ENCODE measurements around the gene BRICD5.

Gene BRICD5

DNA sequence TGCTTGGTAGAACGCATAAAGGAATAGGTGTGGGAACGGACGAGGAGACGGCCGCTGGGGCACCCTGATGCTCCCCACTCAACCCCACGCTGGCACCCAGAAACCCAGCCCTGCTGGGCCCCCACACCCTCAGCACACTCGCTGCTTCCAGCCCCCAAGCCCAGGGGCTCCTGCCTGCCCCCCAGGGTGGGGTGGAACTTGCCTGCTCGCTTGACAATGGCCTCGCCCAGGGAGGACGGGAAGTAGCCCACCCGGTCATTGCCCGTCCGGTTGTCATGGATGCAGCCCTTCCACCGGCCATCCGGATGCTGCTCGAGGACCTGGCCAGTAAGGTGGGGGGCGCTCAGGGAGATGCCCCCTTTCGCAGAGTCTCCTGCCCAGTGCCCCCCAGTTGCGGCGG is 24.2 kb downstream of the BRICD5 start:
- peaks cover 2% of the 10 kb centered on the region for H3K36me3 Mint-ChIP-seq (ENCODE audit: insufficient read depth)
- H3K9me3 Mint-ChIP-seq: no peaks in the 10 kb centered on the region
- H3K4me1 Mint-ChIP-seq: peaks cover 9% of the 10 kb centered on the region
- no peak overlapping the region for H3K27ac Mint-ChIP-seq (ENCODE audit: low read depth)
- no peak overlapping the region for H3K4me3 Mint-ChIP-seq
- DNase-seq (ENCODE audit: low spot score in 2 of 2) (no peak), ATAC-seq (replicated peaks; ENCODE audit: extremely low read depth, poor library complexity, severe bottlenecking) (no peak)
- H3K27me3 Mint-ChIP-seq: no peaks in the 10 kb centered on the region

DNA sequence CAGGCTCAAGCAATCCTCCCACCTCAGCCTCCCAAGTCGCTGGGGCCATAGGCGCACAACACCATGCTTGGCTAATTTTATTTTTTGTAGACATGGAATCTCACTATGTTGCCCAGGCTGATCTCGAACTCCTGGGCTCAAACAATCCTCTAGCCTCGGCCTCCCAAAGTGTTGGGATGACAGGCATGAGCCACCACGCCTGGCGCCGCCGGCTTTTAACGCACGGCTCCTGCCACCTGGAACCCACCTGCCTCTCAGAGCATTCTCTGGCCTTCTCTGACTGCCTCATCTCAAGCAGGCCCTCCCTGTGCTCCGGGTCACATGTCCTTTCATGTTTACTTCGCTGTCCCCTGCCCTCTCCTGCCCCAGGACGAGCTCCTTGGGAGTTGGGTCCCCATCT is 24.6 kb downstream of the BRICD5 start:
- Mint-ChIP-seq H3K9me3 (no peaks in the 10 kb centered on the region), H3K4me3 (no peak overlapping the region), H3K27me3 (no peaks in the 10 kb centered on the region), H3K4me1 (peaks cover 9% of the 10 kb centered on the region), H3K36me3 (ENCODE audit: insufficient read depth) (peaks cover 2% of the 10 kb centered on the region), H3K27ac (ENCODE audit: low read depth) (no peak overlapping the region)
- DNase-seq (ENCODE audit: low spot score in 2 of 2) (no peak), ATAC-seq (replicated peaks; ENCODE audit: extremely low read depth, poor library complexity, severe bottlenecking) (no peak)

DNA sequence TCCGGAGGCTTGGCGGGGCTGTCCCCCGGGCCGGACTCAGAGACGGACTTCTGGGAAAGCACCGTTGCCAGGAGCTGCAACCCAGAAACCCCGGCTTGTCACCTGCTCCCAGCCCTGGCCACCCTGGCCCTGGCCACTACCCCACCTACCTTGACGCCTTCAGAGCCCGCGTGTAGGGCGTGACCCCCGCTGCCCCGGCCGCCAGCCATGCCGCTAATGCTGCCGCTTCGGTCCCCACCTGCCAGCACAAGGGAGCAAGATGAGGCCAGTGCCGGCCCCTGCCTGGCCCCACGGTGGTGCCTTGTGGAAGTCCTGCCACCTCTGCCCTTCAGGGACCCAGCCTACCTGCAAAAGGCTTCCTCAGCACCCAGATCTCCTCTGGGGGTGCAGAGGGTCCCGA is 25.7 kb downstream of the BRICD5 start:
- H3K4me1 Mint-ChIP-seq: peaks cover 9% of the 10 kb centered on the region
- no peak overlapping the region for H3K27ac Mint-ChIP-seq (ENCODE audit: low read depth)
- DNase-seq (ENCODE audit: low spot score in 2 of 2) (no peak), ATAC-seq (replicated peaks; ENCODE audit: extremely low read depth, poor library complexity, severe bottlenecking) (no peak)
- H3K4me3 Mint-ChIP-seq: no peak overlapping the region
- no peaks in the 10 kb centered on the region for H3K27me3 Mint-ChIP-seq
- no peaks in the 10 kb centered on the region for H3K9me3 Mint-ChIP-seq
- peaks cover 2% of the 10 kb centered on the region for H3K36me3 Mint-ChIP-seq (ENCODE audit: insufficient read depth)

DNA sequence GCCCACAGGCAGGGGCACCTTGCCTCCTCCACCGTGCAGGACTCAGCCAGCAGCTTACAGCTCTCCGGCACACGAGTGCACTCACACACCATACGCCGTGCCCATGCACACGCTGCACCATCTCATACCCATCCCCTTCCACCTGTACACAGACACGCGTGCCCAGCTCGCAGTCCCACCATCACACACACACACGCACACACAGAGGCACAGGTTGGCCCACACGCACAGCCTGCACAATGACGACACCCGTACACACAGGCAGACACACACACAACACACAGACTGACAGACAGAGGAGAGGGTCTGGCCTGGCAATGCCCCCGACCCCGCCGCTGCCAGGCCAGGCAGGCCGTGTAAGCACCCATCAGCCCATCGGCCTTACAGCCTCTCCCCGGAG is 26.3 kb downstream of the BRICD5 start:
- H3K27ac Mint-ChIP-seq (ENCODE audit: low read depth): no peak overlapping the region
- no peak for ATAC-seq (replicated peaks; ENCODE audit: extremely low read depth, poor library complexity, severe bottlenecking)

DNA sequence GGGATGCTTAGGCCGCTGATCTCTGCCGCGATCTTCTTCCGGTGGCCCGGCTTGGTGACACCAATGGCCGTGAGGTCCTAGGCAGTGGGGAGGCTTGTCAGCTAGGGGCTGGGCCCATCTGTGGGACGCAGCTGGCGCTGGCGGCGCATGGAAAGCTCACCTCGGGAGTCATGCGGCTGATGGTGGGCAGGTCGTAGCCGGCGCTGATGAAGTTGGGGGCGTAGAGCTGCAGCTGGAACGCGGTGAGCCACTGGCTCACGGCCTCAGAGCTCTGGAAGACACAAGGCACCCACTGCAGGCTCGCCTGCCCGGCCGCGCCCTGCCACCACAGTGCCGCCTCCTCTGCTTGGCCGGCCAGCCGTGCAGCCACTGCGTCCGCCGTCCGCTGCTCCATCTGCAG is 27.0 kb downstream of the BRICD5 start:
- Mint-ChIP-seq H3K27ac (ENCODE audit: low read depth) (no peak overlapping the region), H3K4me3 (no peak overlapping the region)

More for the DNA sequence above, 26.3 kb downstream of the BRICD5 start:
- Mint-ChIP-seq H3K27me3 (no peaks in the 10 kb centered on the region), H3K36me3 (ENCODE audit: insufficient read depth) (peaks cover 2% of the 10 kb centered on the region), H3K4me1 (peaks cover 9% of the 10 kb centered on the region), H3K9me3 (no peaks in the 10 kb centered on the region), H3K4me3 (no peak overlapping the region)
- no peak for DNase-seq (ENCODE audit: low spot score in 2 of 2)

DNA sequence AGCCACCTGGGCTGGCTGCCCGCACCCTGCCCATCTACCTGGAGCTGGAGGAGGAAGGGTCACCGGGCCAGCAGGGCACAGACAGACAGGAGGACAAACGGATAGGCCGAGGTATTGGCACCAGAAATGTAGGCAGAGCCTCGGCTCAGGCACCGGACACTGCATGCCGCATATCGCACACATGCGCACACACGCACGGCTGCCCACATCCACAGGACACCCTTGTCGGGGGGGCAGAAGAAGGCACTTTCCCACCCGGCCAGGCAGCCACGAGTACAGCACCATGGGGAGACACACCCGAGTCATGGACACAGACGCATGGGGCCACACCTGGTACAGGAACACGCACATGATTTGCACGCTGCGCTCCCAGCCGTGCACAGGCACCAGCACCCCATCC is 28.7 kb downstream of the BRICD5 start:
- H3K4me1 Mint-ChIP-seq: peaks cover 9% of the 10 kb centered on the region
- H3K4me3 Mint-ChIP-seq: no peak overlapping the region
- H3K27me3 Mint-ChIP-seq: no peaks in the 10 kb centered on the region
- no peak for ATAC-seq (replicated peaks; ENCODE audit: extremely low read depth, poor library complexity, severe bottlenecking)
- H3K9me3 Mint-ChIP-seq: no peaks in the 10 kb centered on the region
- peaks cover 6% of the 10 kb centered on the region for H3K36me3 Mint-ChIP-seq (ENCODE audit: insufficient read depth)
- no peak overlapping the region for H3K27ac Mint-ChIP-seq (ENCODE audit: low read depth)
- no peak for DNase-seq (ENCODE audit: low spot score in 2 of 2)

More for the DNA sequence above, 27.0 kb downstream of the BRICD5 start:
- Mint-ChIP-seq H3K36me3 (ENCODE audit: insufficient read depth) (peaks cover 5% of the 10 kb centered on the region), H3K27me3 (no peaks in the 10 kb centered on the region), H3K4me1 (peaks cover 9% of the 10 kb centered on the region), H3K9me3 (no peaks in the 10 kb centered on the region)
- ATAC-seq (replicated peaks; ENCODE audit: extremely low read depth, poor library complexity, severe bottlenecking) (no peak), DNase-seq (ENCODE audit: low spot score in 2 of 2) (no peak)

DNA sequence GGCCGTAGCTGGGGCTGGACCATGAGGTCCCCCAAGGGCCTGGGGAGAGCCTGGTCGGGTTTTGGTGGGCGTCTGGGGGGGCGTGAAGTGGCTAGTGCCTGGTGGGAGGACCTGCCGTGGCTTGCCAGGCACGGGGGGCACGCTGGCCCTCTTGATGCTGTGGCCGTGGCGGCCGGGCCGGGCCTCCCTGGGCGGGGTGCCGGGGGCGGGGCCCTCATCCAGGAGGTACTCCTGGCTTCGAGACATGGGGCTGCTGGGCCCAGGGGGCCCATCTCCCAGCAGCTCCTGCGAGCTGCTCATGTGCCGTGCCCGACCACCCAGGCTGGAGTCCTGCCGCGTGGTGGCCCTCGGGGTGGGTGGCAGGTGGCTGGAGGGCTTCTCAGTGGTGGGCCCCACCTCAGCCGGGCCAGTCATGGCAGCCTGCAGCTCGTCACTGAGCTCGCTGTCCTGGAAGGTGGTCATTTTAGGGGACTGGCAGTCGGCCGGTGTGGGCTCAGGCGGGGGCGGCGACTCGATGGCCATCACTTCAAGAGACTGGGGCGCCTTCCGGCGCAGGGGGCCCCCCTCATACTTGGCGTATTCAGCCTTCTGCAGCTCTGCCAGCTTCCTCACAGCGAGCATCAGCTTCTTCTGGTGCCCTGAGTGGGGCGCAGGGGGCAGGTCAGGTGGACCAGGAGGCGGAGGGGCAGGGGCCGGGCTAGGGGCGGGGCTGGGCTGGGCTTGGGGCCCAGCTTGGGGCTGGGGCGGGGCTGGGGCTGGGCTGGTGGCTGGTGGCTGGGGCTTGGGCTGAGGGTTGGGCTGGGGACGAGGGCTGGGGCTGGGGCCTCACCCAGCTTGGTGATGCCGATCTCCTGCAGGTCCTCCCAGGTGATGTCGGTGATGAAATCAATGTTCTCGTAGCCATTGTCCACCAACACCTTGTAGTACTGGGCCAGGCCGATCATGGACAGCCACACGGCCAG is 29.4 kb downstream of the BRICD5 start:
- Mint-ChIP-seq H3K27ac (ENCODE audit: low read depth) (no peak overlapping the region), H3K27me3 (no peaks in the 10 kb centered on the region), H3K36me3 (ENCODE audit: insufficient read depth) (peaks cover 5% of the 10 kb centered on the region), H3K9me3 (no peaks in the 10 kb centered on the region), H3K4me3 (no peak overlapping the region), H3K4me1 (peaks cover 9% of the 10 kb centered on the region)
- DNase-seq (ENCODE audit: low spot score in 2 of 2) (no peak), ATAC-seq (replicated peaks; ENCODE audit: extremely low read depth, poor library complexity, severe bottlenecking) (no peak)

DNA sequence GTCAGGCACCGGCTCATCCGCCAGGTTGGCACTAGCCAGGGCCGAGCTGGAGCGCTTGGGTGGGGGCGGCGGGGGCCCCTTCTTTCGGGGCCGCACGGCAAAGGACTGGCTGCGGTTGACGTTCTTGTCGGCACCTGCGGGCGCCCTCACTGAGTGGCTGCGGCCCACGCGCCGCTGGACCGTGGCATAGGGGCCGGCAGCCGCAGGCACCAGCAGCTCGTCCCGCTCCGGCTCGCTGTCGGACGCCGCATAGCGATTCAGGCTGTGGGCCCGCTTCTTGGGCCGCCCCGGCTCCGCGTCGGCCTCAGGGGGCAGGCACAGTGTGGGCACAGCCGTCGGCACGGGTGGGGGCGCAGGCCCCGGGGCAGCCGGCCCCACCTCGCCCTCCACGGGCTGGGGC is 30.2 kb downstream of the BRICD5 start:
- no peak overlapping the region for H3K27ac Mint-ChIP-seq (ENCODE audit: low read depth)
- peaks cover 9% of the 10 kb centered on the region for H3K4me1 Mint-ChIP-seq
- ATAC-seq (replicated peaks; ENCODE audit: extremely low read depth, poor library complexity, severe bottlenecking) (no peak), DNase-seq (ENCODE audit: low spot score in 2 of 2) (no peak)
- H3K4me3 Mint-ChIP-seq: no peak overlapping the region
- H3K36me3 Mint-ChIP-seq (ENCODE audit: insufficient read depth): peaks cover 4% of the 10 kb centered on the region
- no peaks in the 10 kb centered on the region for H3K9me3 Mint-ChIP-seq
- H3K27me3 Mint-ChIP-seq: no peaks in the 10 kb centered on the region

DNA sequence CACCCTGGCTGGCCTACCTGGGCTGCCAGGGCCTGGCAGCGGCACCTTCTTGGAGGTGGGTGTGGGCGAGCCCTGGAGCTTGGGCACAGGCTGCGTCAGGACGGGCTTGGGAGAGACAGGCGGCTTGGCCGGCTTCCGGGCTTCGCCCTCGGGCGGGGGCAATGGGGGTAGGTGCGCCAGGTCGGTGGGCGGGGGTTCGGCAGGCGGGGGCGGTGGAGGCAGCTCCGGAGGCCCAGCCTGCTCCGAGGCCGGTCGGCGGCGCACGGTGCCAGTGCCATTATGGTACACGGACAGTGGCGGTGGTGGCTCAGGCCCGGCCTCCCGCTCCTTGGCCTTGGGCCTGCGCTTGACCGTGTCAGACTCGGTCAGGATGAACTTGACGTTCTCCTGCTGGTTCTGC is 31.1 kb downstream of the BRICD5 start:
- Mint-ChIP-seq H3K9me3 (no peaks in the 10 kb centered on the region), H3K27me3 (no peaks in the 10 kb centered on the region), H3K4me3 (no peak overlapping the region), H3K27ac (ENCODE audit: low read depth) (no peak overlapping the region), H3K4me1 (peaks cover 9% of the 10 kb centered on the region), H3K36me3 (ENCODE audit: insufficient read depth) (peaks cover 4% of the 10 kb centered on the region)
- DNase-seq (ENCODE audit: low spot score in 2 of 2) (no peak), ATAC-seq (replicated peaks; ENCODE audit: extremely low read depth, poor library complexity, severe bottlenecking) (no peak)

DNA sequence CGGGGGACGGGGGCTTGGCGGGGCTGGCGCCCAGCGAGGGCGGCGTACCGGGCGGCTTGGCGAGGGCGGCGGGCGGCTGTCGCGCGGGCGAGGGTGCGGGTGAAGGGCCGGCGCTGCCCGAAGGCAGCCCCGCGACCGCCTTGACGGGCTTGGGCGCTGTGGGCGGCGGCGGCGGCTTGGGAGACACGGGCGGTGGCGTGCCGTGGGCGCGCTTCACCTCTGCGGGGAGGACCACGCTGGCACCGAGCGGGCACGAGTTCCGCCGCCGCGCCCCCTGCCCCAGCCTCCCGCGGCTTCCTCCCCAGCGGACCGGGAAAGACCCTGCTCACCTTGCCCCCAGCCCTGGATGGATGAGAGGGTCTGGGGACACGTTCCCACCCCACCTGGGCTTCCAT is 31.6 kb downstream of the BRICD5 start:
- DNase-seq (ENCODE audit: low spot score in 2 of 2) (no peak), ATAC-seq (replicated peaks; ENCODE audit: extremely low read depth, poor library complexity, severe bottlenecking) (no peak)
- H3K4me3 Mint-ChIP-seq: no peak overlapping the region
- no peaks in the 10 kb centered on the region for H3K27me3 Mint-ChIP-seq
- peaks cover 9% of the 10 kb centered on the region for H3K4me1 Mint-ChIP-seq
- no peak overlapping the region for H3K27ac Mint-ChIP-seq (ENCODE audit: low read depth)
- peaks cover 6% of the 10 kb centered on the region for H3K36me3 Mint-ChIP-seq (ENCODE audit: insufficient read depth)
- H3K9me3 Mint-ChIP-seq: no peaks in the 10 kb centered on the region

DNA sequence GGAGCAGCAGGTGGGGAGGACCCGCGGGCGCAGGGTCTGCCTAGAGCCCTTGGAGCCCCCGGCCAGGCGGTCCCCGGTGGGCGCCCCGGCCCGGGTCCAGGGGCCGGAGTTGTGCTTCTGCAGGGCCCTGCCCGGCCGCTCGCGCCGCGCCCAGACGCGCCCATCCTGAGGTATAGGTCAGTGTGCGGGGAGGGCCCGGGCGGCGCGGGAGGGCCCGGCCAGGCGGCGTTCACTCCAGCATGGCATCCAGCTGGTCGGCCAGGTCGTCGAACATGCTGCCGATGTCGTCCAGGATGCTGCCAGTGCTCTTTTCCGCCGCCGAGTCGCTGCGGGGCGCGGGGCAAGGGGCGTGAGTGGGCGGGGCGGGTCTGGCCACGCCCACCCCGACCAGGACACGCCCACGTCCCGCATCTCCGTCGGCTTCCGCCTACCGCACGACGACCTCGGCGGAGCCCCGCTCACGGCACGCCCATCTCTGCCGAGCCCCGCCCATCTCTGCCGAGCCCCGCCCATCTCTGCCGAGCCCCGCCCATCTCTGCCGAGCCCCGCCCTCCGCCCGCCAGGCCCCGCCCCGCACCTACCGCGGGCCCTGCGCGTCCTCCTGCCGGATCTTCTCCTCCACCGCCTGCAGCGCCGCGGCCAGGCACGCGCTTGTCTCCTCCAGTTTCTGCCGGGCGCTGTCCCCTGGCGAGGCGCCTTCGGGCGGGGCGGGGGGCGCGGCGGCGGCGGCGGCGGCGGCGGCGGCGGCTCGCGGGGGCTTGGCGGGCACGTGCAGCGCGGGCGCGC is 32.1 kb downstream of the BRICD5 start:
- Mint-ChIP-seq H3K4me1 (peaks cover 9% of the 10 kb centered on the region), H3K36me3 (ENCODE audit: insufficient read depth) (peaks cover 6% of the 10 kb centered on the region), H3K27me3 (no peaks in the 10 kb centered on the region), H3K9me3 (no peaks in the 10 kb centered on the region), H3K27ac (ENCODE audit: low read depth) (no peak overlapping the region), H3K4me3 (no peak overlapping the region)
- DNase-seq (ENCODE audit: low spot score in 2 of 2) (no peak), ATAC-seq (replicated peaks; ENCODE audit: extremely low read depth, poor library complexity, severe bottlenecking) (no peak)

DNA sequence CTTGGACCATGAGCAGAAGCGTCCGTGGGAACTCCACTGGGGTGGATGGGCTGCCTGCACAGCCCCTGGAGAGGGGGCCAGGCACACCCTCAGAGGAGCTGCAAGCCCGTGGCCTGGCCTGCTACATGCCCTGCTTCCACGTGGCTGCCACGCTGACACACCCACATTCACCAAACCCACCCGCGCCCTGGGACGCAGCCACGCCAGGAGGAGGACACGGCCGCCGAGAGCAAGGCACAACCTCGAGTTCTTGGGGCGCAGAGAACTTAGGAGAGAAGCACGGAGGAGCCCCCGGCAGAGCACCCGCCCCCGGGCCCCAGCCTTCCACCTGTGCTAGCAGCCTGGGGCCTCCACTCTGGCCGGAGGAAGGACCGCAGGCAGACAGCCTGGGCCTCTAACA is 33.1 kb downstream of the BRICD5 start:
- peaks cover 6% of the 10 kb centered on the region for H3K36me3 Mint-ChIP-seq (ENCODE audit: insufficient read depth)
- peaks cover 9% of the 10 kb centered on the region for H3K4me1 Mint-ChIP-seq
- no peak overlapping the region for H3K4me3 Mint-ChIP-seq
- no peak overlapping the region for H3K27ac Mint-ChIP-seq (ENCODE audit: low read depth)
- DNase-seq (ENCODE audit: low spot score in 2 of 2) (no peak), ATAC-seq (replicated peaks; ENCODE audit: extremely low read depth, poor library complexity, severe bottlenecking) (no peak)
- H3K27me3 Mint-ChIP-seq: no peaks in the 10 kb centered on the region
- no peaks in the 10 kb centered on the region for H3K9me3 Mint-ChIP-seq

DNA sequence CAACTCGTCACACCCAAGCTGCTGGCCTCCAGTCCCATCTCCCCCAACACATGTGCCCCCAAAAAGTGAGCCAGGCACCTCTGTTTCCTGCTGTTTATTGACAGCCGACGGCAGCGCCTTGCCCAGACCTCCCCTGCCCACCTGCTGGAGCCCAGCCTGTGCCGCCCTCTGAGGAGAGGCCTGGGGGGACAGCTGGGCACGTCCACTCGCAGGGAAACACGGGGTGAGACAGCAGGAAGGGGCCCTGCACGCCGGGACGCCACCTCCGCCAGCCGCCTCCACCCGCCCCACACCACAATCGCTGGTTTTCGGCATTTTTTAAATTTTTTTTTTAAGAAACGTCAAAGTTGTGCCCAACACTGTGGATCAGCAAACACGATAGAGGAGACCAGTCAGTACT is 33.6 kb downstream of the BRICD5 start:
- DNase-seq (ENCODE audit: low spot score in 2 of 2) (no peak), ATAC-seq (replicated peaks; ENCODE audit: extremely low read depth, poor library complexity, severe bottlenecking) (no peak)
- Mint-ChIP-seq H3K36me3 (ENCODE audit: insufficient read depth) (peaks cover 6% of the 10 kb centered on the region), H3K27me3 (no peaks in the 10 kb centered on the region), H3K9me3 (no peaks in the 10 kb centered on the region), H3K4me3 (no peak overlapping the region), H3K27ac (ENCODE audit: low read depth) (no peak overlapping the region), H3K4me1 (peaks cover 5% of the 10 kb centered on the region)

Data from central memory CD8-positive, alpha-beta T cell (primary cell).